Fibroblast of lung (primary cell): Measurements from ENCODE around the gene JTB.

Experiments used
- CTCF ChIP-seq, 2 donors: IDR thresholded peaks in 1 of 2; conservative IDR thresholded peaks in 1 of 2; 1 replicate in 1 of 2; 2 replicates in 1 of 2; pipeline ENCODE4 v1.5.1; 2011 to 2012; ENCODE audit warnings: low read length in 2 of 2, control low read depth in 1 of 2, inconsistent platforms in 1 of 2, low read depth in 1 of 2, mild to moderate bottlenecking in 1 of 2
- EZH2 ChIP-seq: IDR thresholded peaks from 2 replicates; pipeline ENCODE4 v1.5.1; 2012; ENCODE audit warnings: low read length, control low read depth, mild to moderate bottlenecking; ENCODE audit errors: missing control alignments

GRCh38 chr1:153987621-153988020 lies 10.1 kb upstream of the JTB start:
- TF ChIP-seq CTCF (conservative IDR thresholded peaks at IDR 0.05 in 1 of 2, IDR thresholded peaks at IDR 0.05 in 1 of 2; ENCODE audit: low read depth in 1 of 2, low read length in 2 of 2) = no peak
- no peak for TF ChIP-seq EZH2
